H9 (cell line): ENCODE results near the gene FALEC. TPM values are rescaled to one million over a fixed set of nuclear protein-coding genes. Genes with fewer than 3 reads are reported as not detected.

Source experiments
- DNase-seq: peaks from one replicate; pipeline ENCODE4 v3.0.0-alpha.2; 2017
- H2AFZ ChIP-seq: one replicate; pipeline ENCODE4 v1.6.1; 2013; ENCODE audit warnings: mild to moderate bottlenecking, low read length, control low read depth, moderate library complexity
- H2AK5ac ChIP-seq: 2 replicates; pipeline ENCODE4 v1.6.1; 2013; ENCODE audit warnings: low read length, control low read depth, mixed read lengths; ENCODE audit not compliant: insufficient read length
- H2BK120ac ChIP-seq: one replicate; pipeline ENCODE4 v1.6.1; 2013; ENCODE audit warnings: low read depth, mild to moderate bottlenecking, low read length, control low read depth, inconsistent platforms; ENCODE audit not compliant: poor library complexity, severe bottlenecking
- H2BK12ac ChIP-seq: 2 replicates; pipeline ENCODE4 v1.6.1; 2013; ENCODE audit warnings: low read length, control low read depth, mixed read lengths, low read depth; ENCODE audit not compliant: insufficient read length
- H2BK15ac ChIP-seq: 2 replicates; pipeline ENCODE4 v1.6.1; 2013; ENCODE audit warnings: low read depth, low read length, control low read depth
- H2BK20ac ChIP-seq: one replicate; pipeline ENCODE4 v1.6.1; 2013; ENCODE audit warnings: low read depth, mild to moderate bottlenecking, low read length, control low read depth, inconsistent platforms; ENCODE audit not compliant: poor library complexity, severe bottlenecking
- H2BK5ac ChIP-seq: 2 replicates; pipeline ENCODE4 v1.6.1; 2013; ENCODE audit warnings: low read length, control low read depth, mixed read lengths; ENCODE audit not compliant: insufficient read length
- H3K14ac ChIP-seq: 2 replicates; pipeline ENCODE4 v1.6.1; 2013; ENCODE audit warnings: low read length, control low read depth; ENCODE audit not compliant: insufficient read depth
- H3K18ac ChIP-seq: 2 replicates; pipeline ENCODE4 v1.6.1; 2013; ENCODE audit warnings: low read depth, mild to moderate bottlenecking, mixed read lengths, low read length, control low read depth; ENCODE audit not compliant: insufficient read length
- H3K23ac ChIP-seq: 2 replicates; pipeline ENCODE4 v1.6.1; 2013; ENCODE audit warnings: low read length, control low read depth, mixed read lengths, low read depth; ENCODE audit not compliant: insufficient read length
- H3K23me2 ChIP-seq: 2 replicates; pipeline ENCODE4 v1.6.1; 2013; ENCODE audit warnings: low read depth, mild to moderate bottlenecking, mixed read lengths, low read length, control low read depth; ENCODE audit not compliant: insufficient read length, poor library complexity, severe bottlenecking
- H3K27ac ChIP-seq: 2 replicates; pipeline ENCODE4 v1.5.1; 2013; ENCODE audit warnings: low read length, control low read depth, mixed read lengths, low read depth; ENCODE audit not compliant: insufficient read length
- H3K27me3 ChIP-seq: 2 replicates; pipeline ENCODE4 v1.6.1; 2013; ENCODE audit warnings: low read length, control low read depth, inconsistent platforms; ENCODE audit not compliant: insufficient read depth
- H3K4ac ChIP-seq: 2 replicates; pipeline ENCODE4 v1.6.1; 2013; ENCODE audit warnings: low read depth, mild to moderate bottlenecking, control low read depth, inconsistent platforms, low read length, moderate library complexity
- H3K4me1 ChIP-seq: 2 replicates; pipeline ENCODE4 v1.6.1; 2013; ENCODE audit warnings: low read length, control low read depth, inconsistent platforms; ENCODE audit not compliant: insufficient read depth
- H3K4me2 ChIP-seq: 2 replicates; pipeline ENCODE4 v1.6.1; 2013; ENCODE audit warnings: low read length, control low read depth, mixed read lengths; ENCODE audit not compliant: insufficient read length, insufficient read depth
- H3K56ac ChIP-seq: 2 replicates; pipeline ENCODE4 v1.6.1; 2013; ENCODE audit warnings: low read depth, mild to moderate bottlenecking, mixed read lengths, low read length, control low read depth; ENCODE audit not compliant: insufficient read length
- H3K79me1 ChIP-seq: 2 replicates; pipeline ENCODE4 v1.6.1; 2013; ENCODE audit warnings: low read depth, mild to moderate bottlenecking, moderate library complexity, low read length, control low read depth, inconsistent platforms; ENCODE audit not compliant: insufficient read depth, poor library complexity, severe bottlenecking
- H3K79me2 ChIP-seq: 2 replicates; pipeline ENCODE4 v1.6.1; 2013; ENCODE audit warnings: low read length, control low read depth, inconsistent platforms; ENCODE audit not compliant: insufficient read depth
- H3K9ac ChIP-seq: 2 replicates; pipeline ENCODE4 v1.6.1; 2013; ENCODE audit warnings: low read length, control low read depth, mixed read lengths; ENCODE audit not compliant: insufficient read length; ENCODE audit errors: extremely low read depth
- H3K9me3 ChIP-seq: one replicate; pipeline ENCODE4 v1.6.1; 2013; ENCODE audit warnings: low read depth, low read length, inconsistent platforms; ENCODE audit not compliant: control insufficient read depth
- H3T11ph ChIP-seq: one replicate; pipeline ENCODE4 v1.6.1; 2013; ENCODE audit warnings: mild to moderate bottlenecking, low read length, control low read depth, inconsistent platforms
- H4K20me1 ChIP-seq: one replicate; pipeline ENCODE4 v1.6.1; 2013; ENCODE audit not compliant: control insufficient read depth, insufficient read length, insufficient read depth
- H4K5ac ChIP-seq: 2 replicates; pipeline ENCODE4 v1.6.1; 2013; ENCODE audit warnings: low read depth, mild to moderate bottlenecking, mixed read lengths, low read length, control low read depth; ENCODE audit not compliant: insufficient read length
- H4K8ac ChIP-seq: replicated peaks from 2 replicates; pipeline ENCODE4 v1.6.1; 2013; ENCODE audit warnings: low read length, control low read depth, mixed read lengths, low read depth; ENCODE audit not compliant: insufficient read length
- H4K91ac ChIP-seq: 2 replicates; pipeline ENCODE4 v1.6.1; 2013; ENCODE audit warnings: low read depth, mild to moderate bottlenecking, moderate library complexity, mixed read lengths, low read length, control low read depth; ENCODE audit not compliant: insufficient read length
- H3K27ac Mint-ChIP-seq, 3 experiments: 2 replicates in 2 of 3; 3 replicates in 1 of 3; pipeline ENCODE4 v1.8.0; 2020 to 2021; ENCODE audit warnings: mixed read lengths in 3 of 3, mild to moderate bottlenecking in 1 of 3, moderate library complexity in 1 of 3
- H3K27me3 Mint-ChIP-seq: 2 replicates; pipeline ENCODE4 v1.8.0; 2021; ENCODE audit warnings: low read depth, mild to moderate bottlenecking, moderate library complexity, mixed read lengths
- H3K36me3 Mint-ChIP-seq, 3 experiments: 2 replicates in 2 of 3; 3 replicates in 1 of 3; pipeline ENCODE4 v1.8.0; 2020 to 2021; ENCODE audit warnings: low read depth in 3 of 3, mixed read lengths in 3 of 3; ENCODE audit not compliant: insufficient read depth in 1 of 3
- H3K4me1 Mint-ChIP-seq, 2 experiments: 2 replicates each; pipeline ENCODE4 v1.8.0; 2020; ENCODE audit warnings: mixed read lengths in 2 of 2
- H3K4me3 Mint-ChIP-seq, 2 experiments: 2 replicates in 1 of 2; 3 replicates in 1 of 2; pipeline ENCODE4 v1.8.0; 2020 to 2021; ENCODE audit warnings: mild to moderate bottlenecking in 2 of 2, mixed read lengths in 2 of 2, moderate library complexity in 1 of 2
- H3K9me3 Mint-ChIP-seq, 2 experiments: 2 replicates in 1 of 2; 3 replicates in 1 of 2; pipeline ENCODE4 v1.8.0; 2020; ENCODE audit warnings: mild to moderate bottlenecking in 2 of 2, mixed read lengths in 2 of 2, moderate library complexity in 1 of 2
- CTCF ChIP-seq: fragments of 200-600 bp; sonication (generic); conservative IDR thresholded peaks from 3 replicates; pipeline ENCODE4 v1.8.0; 2021; ENCODE audit warnings: antibody characterized with exemption, mild to moderate bottlenecking
- WGBS: extraction: QIAGEN DNeasy Blood & Tissue Kit; methylation state at CpG from one replicate; pipeline ENCODE4 v1.1.7; 2013; ENCODE audit warnings: missing lambda C conversion rate, low lambda C conversion rate, mixed read lengths; ENCODE audit not compliant: insufficient read length; ENCODE audit errors: extremely low coverage; 5-methylcytosine and 5-hydroxymethylcytosine counted together
- total RNA-seq: library from RNA; stranded (reverse); gene quantifications from 2 replicates; pipeline ENCODE4 v1.2.1, GENCODE V29; 2021

Gene FALEC
- total RNA-seq, 1 experiment from 2014 or later: not detected

DNA sequence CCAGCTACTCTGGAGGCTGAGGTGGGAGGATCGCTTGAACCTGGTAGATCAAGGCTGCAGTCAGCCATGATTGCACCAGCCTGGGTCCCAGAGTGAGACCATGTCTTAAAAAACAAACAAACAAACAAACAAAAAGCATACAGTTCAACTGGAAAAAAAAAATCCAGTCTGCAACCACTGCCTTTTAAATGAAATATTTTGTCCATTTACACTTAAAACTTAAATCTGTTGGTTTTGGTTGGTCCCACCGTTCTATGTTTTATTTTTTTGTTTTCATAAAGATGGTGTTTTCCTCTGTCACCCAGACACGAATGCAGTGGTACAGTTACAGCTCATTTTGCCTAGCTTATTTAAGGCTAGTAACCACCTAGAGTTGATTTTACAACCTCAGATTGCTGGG lies 9.8 kb downstream of the FALEC start:
- Histone ChIP-seq H3K27ac (no peak overlapping the region), H2BK20ac (no peak overlapping the region), H3K56ac (no peak overlapping the region), H3K79me2 (no peaks in the 10 kb centered on the region), H2AFZ (no peak overlapping the region), H3K79me1 (no peaks in the 10 kb centered on the region), H2BK120ac (no peak overlapping the region), H3K18ac (no peak overlapping the region), H2BK12ac (no peak overlapping the region), H2AK5ac (no peak overlapping the region), H3K4ac (no peak overlapping the region), H4K5ac (no peak overlapping the region), H2BK5ac (no peak overlapping the region), H3K9ac (no peak overlapping the region), H3T11ph (no peak overlapping the region), H4K20me1 (no peaks in the 10 kb centered on the region), H3K27me3 (no peaks in the 10 kb centered on the region), H3K4me1 (no peaks in the 10 kb centered on the region), H3K23ac (no peak overlapping the region), H3K9me3 (no peaks in the 10 kb centered on the region), H3K23me2 (no peaks in the 10 kb centered on the region), H2BK15ac (no peak overlapping the region), H3K4me2 (no peak overlapping the region), H3K14ac (no peak overlapping the region), H4K91ac (no peak overlapping the region), H4K8ac (no peak overlapping the region)
- no peak for DNase-seq
- WGBS: no CpG with 5 or more reads among the region's 3 CpGs
- Mint-ChIP-seq H3K4me1 (no peaks in the 10 kb centered on the region), H3K36me3 (no peaks in the 10 kb centered on the region), H3K27me3 (no peaks in the 10 kb centered on the region), H3K9me3 (no peaks in the 10 kb centered on the region), H3K27ac (no peak overlapping the region), H3K4me3 (no peak overlapping the region)
- no peak for TF ChIP-seq CTCF
